Coronary artery (tissue), 2 donors: ENCODE results near the gene PLEKHN1.
A peak's percentile ranks its signal among the peaks of the same experiment; 100 is the strongest.

Experiments
- DNase-seq: peaks from one replicate; pipeline ENCODE4 v3.0.0-alpha.2; 2017; ENCODE audit warnings: low spot score
- H3K27ac ChIP-seq, 2 donors: fragments of 200-600 bp; sonication (generic); one replicate each; pipeline ENCODE4 v1.5.1; 2016 to 2019
- H3K4me3 ChIP-seq: fragments of 200-600 bp; sonication (generic); 2 replicates; pipeline ENCODE4 v1.5.1; 2016; ENCODE audit warnings: mild to moderate bottlenecking, moderate library complexity
- CTCF ChIP-seq: fragments of 200-600 bp; sonication (generic); IDR thresholded peaks from one replicate; pipeline ENCODE4 v1.5.1; 2019; ENCODE audit warnings: antibody characterized with exemption

The PLEKHN1 gene

GRCh38 chr1:959731-960362, 6.4 kb upstream of the PLEKHN1 start:
- no peak for DNase-seq
- TF ChIP-seq CTCF: no peak
- Histone ChIP-seq H3K27ac (peak overlapping the region in 1 of 2 donors; percentile 61), H3K4me3 (peak overlapping the region; percentile 83)

GRCh38 chr1:960363-961131, 5.7 kb upstream of the PLEKHN1 start, which contains the start of gene KLHL17:
Gene KLHL17 (plus strand): TSS chr1:960584. CDS start chr1:960694, 110 bp downstream.
- Histone ChIP-seq H3K4me3 (peak within 1 kb of the TSS; percentile 83), H3K27ac (peak within 1 kb of the TSS in 1 of 2 donors; percentile 61)
- TF ChIP-seq CTCF: no peak
- no peak for DNase-seq

- TF ChIP-seq CTCF: no peak
- Histone ChIP-seq H3K27ac (peak overlapping the region in 1 of 2 donors; percentile 61), H3K4me3 (peak overlapping the region; percentile 83)
- DNase-seq: no peak
Measured at GRCh38 chr1:961132-961669, 5.1 kb upstream of the PLEKHN1 start.

GRCh38 chr1:962381-963300, 3.6 kb upstream of the PLEKHN1 start:
- Histone ChIP-seq H3K27ac (no peak overlapping the region), H3K4me3 (no peak overlapping the region)
- TF ChIP-seq CTCF: no peak
- DNase-seq: no peak

- no peak for DNase-seq
- TF ChIP-seq CTCF: no peak
- H3K27ac ChIP-seq: no peak overlapping the region
- H3K4me3 ChIP-seq: no peak overlapping the region
Measured at GRCh38 chr1:963301-963651, 3.0 kb upstream of the PLEKHN1 start.

- H3K27ac ChIP-seq: no peak overlapping the region
- DNase-seq: no peak
- no peak overlapping the region for H3K4me3 ChIP-seq
- TF ChIP-seq CTCF: no peak
Measured at GRCh38 chr1:963746-964525, 2.3 kb upstream of the PLEKHN1 start.
